Astrocyte (in vitro differentiated cells and primary cell): Measurements from ENCODE around the gene NAV2. TPM values are rescaled to one million over a fixed set of nuclear protein-coding genes. Genes with fewer than 3 reads are reported as not detected.
A peak's percentile ranks its signal among the peaks of the same experiment; 100 is the strongest.

ENCODE experiments used
- DNase-seq: peaks from one replicate; pipeline ENCODE4 v3.0.0-alpha.2; 2010; ENCODE audit warnings: low read depth
- FAIRE-seq: peaks from 2 replicates; lab custom pipeline; 2011; peaks lifted over from hg19 to GRCh38; lab: Jason Lieb, UNC
- H2AFZ ChIP-seq: 2 replicates; pipeline ENCODE4 v1.6.0; 2012; ENCODE audit warnings: low read depth, low read length, inconsistent platforms
- H3K27ac ChIP-seq: 2 replicates; pipeline ENCODE4 v1.5.1; 2011; ENCODE audit warnings: low read depth, low read length, inconsistent platforms
- H3K27me3 ChIP-seq: 2 replicates; pipeline ENCODE4 v1.6.0; 2011; ENCODE audit warnings: low read length, inconsistent platforms; ENCODE audit not compliant: insufficient read depth
- H3K36me3 ChIP-seq: 2 replicates; pipeline ENCODE4 v1.5.1; 2011; ENCODE audit warnings: low read length, inconsistent platforms; ENCODE audit not compliant: insufficient read depth
- H3K4me1 ChIP-seq: 2 replicates; pipeline ENCODE4 v1.5.1; 2011; ENCODE audit warnings: low read length, inconsistent platforms; ENCODE audit not compliant: insufficient read depth
- H3K4me2 ChIP-seq: 2 replicates; pipeline ENCODE4 v1.6.0; 2012; ENCODE audit warnings: low read length, inconsistent platforms
- H3K4me3 ChIP-seq: 2 replicates; pipeline ENCODE4 v1.5.1; 2011; ENCODE audit warnings: low read depth, mild to moderate bottlenecking, low read length, inconsistent platforms; ENCODE audit not compliant: insufficient read depth
- H3K79me2 ChIP-seq: 2 replicates; pipeline ENCODE4 v1.6.0; 2012; ENCODE audit warnings: mild to moderate bottlenecking, low read length, inconsistent platforms; ENCODE audit not compliant: insufficient read depth
- H3K9ac ChIP-seq: 2 replicates; pipeline ENCODE4 v1.6.0; 2012; ENCODE audit warnings: mild to moderate bottlenecking, low read length, inconsistent platforms
- H3K9me3 ChIP-seq: 2 replicates; pipeline ENCODE4 v1.5.1; 2012; ENCODE audit warnings: low read depth, mild to moderate bottlenecking, low read length, inconsistent platforms; ENCODE audit not compliant: insufficient read depth
- H4K20me1 ChIP-seq: 2 replicates; pipeline ENCODE4 v1.6.0; 2012; ENCODE audit warnings: low read length, inconsistent platforms; ENCODE audit not compliant: insufficient read depth
- H3K27ac Mint-ChIP-seq: one replicate; pipeline ENCODE4 v1.8.0; 2021; ENCODE audit warnings: mild to moderate bottlenecking, mixed read lengths; ENCODE audit not compliant: unreplicated experiment
- H3K27me3 Mint-ChIP-seq: one replicate; pipeline ENCODE4 v1.8.0; 2021; ENCODE audit warnings: low read depth, mixed read lengths; ENCODE audit not compliant: unreplicated experiment
- H3K36me3 Mint-ChIP-seq: one replicate; pipeline ENCODE4 v1.8.0; 2021; ENCODE audit warnings: low read depth, mixed read lengths; ENCODE audit not compliant: unreplicated experiment
- H3K4me1 Mint-ChIP-seq: one replicate; pipeline ENCODE4 v1.8.0; 2021; ENCODE audit warnings: low read depth, mixed read lengths; ENCODE audit not compliant: unreplicated experiment
- H3K4me3 Mint-ChIP-seq: one replicate; pipeline ENCODE4 v1.8.0; 2021; ENCODE audit warnings: mild to moderate bottlenecking, moderate library complexity, mixed read lengths; ENCODE audit not compliant: unreplicated experiment
- H3K9me3 Mint-ChIP-seq: one replicate; pipeline ENCODE4 v1.8.0; 2021; ENCODE audit warnings: mild to moderate bottlenecking, mixed read lengths; ENCODE audit not compliant: unreplicated experiment
- EZH2 ChIP-seq: IDR thresholded peaks from 2 replicates; pipeline ENCODE4 v1.6.1; 2012; ENCODE audit warnings: mild to moderate bottlenecking, low read length, inconsistent platforms; ENCODE audit not compliant: insufficient read depth
- total RNA-seq: library from RNA; stranded (reverse); gene quantifications from 2 replicates; pipeline ENCODE4 v1.2.1, GENCODE V29; 2021
- TF ChIP-seq, protein P1 (sequence below): IDR thresholded peaks from 2 replicates; pipeline ENCODE4 v1.5.1; 2011; ENCODE audit warnings: low read depth, mild to moderate bottlenecking, inconsistent platforms, low read length, moderate library complexity; ENCODE audit not compliant: insufficient read depth

Gene NAV2
- total RNA-seq, 1 donor from 2014 or later: 20.6 TPM

DNA sequence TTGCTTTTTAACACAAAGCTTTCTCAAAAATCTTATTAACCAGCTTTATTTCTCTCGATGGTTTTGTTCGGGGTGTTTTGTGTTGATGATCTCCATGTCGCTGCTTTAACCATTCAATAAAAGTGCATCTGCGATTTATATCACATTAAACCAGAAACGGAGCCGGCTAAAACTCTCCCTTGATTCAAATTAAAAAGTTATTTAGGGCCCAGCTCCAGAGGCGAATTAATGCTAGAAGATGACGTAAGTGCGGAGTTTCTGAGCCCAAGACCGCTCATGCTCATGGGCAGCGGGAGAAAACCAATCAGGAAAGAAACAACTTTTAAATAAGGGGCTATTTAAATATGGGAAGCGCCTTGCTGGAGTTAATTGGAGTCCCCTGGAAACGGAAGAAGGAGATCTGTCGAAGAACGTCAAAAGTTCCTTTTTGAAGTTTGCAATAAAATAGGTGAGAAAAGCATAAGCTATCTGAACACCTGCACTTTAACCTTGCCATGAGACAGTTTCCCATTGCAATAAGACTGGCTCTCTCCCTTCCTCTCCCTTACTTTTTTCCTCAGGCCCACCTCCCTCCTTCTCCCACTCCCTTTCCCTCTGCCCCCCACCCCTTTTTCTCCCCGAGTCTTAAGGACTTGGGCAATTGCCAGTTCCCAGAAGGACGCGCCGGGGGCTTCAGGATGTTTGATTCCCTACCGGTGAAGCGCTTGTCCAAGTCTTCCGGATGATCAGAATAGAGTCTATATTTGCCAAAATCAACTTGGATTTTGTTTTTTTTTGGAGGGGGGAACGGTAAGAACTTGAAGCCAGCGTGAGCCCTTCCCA is 449.5 kb downstream of the NAV2 start:
- H3K27ac Mint-ChIP-seq: peak overlapping the region; percentile 72
- Histone ChIP-seq H3K27me3 (peaks cover 91% of the 10 kb centered on the region), H3K9me3 (peaks cover 9% of the 10 kb centered on the region), H4K20me1 (peaks cover 13% of the 10 kb centered on the region), H3K4me2 (no peak overlapping the region), H3K79me2 (no peaks in the 10 kb centered on the region), H3K4me1 (peaks cover 4% of the 10 kb centered on the region), H3K36me3 (no peaks in the 10 kb centered on the region), H2AFZ (no peak overlapping the region), H3K4me3 (no peak overlapping the region), H3K9ac (no peak overlapping the region), H3K27ac (no peak overlapping the region)
- FAIRE-seq (no peak), DNase-seq (no peak)
- peaks cover 38% of the 10 kb centered on the region for H3K9me3 Mint-ChIP-seq
- TF ChIP-seq EZH2: no peak
- TF ChIP-seq, protein P1, sequence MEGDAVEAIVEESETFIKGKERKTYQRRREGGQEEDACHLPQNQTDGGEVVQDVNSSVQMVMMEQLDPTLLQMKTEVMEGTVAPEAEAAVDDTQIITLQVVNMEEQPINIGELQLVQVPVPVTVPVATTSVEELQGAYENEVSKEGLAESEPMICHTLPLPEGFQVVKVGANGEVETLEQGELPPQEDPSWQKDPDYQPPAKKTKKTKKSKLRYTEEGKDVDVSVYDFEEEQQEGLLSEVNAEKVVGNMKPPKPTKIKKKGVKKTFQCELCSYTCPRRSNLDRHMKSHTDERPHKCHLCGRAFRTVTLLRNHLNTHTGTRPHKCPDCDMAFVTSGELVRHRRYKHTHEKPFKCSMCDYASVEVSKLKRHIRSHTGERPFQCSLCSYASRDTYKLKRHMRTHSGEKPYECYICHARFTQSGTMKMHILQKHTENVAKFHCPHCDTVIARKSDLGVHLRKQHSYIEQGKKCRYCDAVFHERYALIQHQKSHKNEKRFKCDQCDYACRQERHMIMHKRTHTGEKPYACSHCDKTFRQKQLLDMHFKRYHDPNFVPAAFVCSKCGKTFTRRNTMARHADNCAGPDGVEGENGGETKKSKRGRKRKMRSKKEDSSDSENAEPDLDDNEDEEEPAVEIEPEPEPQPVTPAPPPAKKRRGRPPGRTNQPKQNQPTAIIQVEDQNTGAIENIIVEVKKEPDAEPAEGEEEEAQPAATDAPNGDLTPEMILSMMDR: no peak
- H3K36me3 Mint-ChIP-seq: peaks cover 7% of the 10 kb centered on the region
- H3K27me3 Mint-ChIP-seq: peaks cover 89% of the 10 kb centered on the region
- H3K4me3 Mint-ChIP-seq: peak overlapping the region; percentile 50
- H3K4me1 Mint-ChIP-seq: peaks cover 2% of the 10 kb centered on the region

DNA sequence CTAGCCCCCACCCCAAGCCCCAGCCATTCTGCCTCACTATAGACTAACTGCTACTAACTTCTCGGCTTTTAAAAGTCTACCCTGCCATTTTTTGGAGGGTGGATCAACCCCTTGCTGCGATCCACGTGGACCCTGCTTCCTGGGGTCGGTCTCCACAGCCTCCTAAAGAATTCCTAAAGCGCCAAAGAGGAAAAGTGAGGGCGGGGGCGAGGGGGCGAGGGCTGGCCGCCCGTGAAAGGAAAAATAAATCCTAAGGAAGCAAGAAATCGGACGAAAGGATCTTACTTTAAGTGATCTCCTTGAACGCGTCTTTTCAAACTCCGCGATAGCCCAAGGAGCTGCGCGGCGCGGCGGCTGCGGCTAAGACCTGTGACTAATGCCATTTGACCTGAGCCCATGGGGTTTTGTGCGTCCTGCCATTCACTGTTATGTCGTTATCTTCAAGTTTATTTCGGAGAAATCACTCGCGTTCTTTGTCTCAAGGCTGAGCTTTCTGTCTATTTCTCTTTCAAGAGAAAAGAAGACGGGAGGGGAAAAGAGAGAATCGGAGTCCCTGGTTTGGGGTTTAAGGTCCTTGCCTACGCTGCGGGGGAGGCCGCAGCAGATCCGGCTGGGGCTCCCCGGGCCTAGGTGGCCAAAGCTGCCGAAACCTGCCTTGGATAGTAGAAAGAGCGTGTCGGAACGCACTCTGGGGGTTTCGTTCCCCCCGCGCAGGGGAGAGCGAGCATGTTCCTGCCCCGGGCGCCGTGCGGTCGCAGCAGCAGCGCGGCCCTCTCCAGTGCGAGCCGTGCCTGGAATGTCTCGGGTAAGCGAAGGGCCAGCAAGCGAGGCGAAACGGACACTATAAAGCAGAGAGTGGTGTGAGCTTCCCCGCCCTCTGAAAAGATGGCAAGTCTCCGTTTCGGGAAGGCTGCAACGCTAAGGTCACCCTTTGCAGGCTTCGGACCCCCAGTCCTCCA is 450.5 kb downstream of the NAV2 start:
- Histone ChIP-seq H3K9me3 (peaks cover 9% of the 10 kb centered on the region), H2AFZ (peak overlapping the region; percentile 69), H3K4me3 (peak overlapping the region; percentile 1), H4K20me1 (peaks cover 9% of the 10 kb centered on the region), H3K36me3 (no peaks in the 10 kb centered on the region), H3K27ac (no peak overlapping the region), H3K79me2 (no peaks in the 10 kb centered on the region), H3K9ac (no peak overlapping the region), H3K4me2 (peak overlapping the region; percentile 82), H3K27me3 (peaks cover 84% of the 10 kb centered on the region), H3K4me1 (peaks cover 4% of the 10 kb centered on the region)
- FAIRE-seq (no peak), DNase-seq (peak; percentile 15)
- Mint-ChIP-seq H3K4me1 (peaks cover 2% of the 10 kb centered on the region), H3K27me3 (peaks cover 90% of the 10 kb centered on the region), H3K36me3 (peaks cover 7% of the 10 kb centered on the region), H3K9me3 (peaks cover 31% of the 10 kb centered on the region), H3K27ac (peak overlapping the region; percentile 49), H3K4me3 (peak overlapping the region; percentile 83)
- TF ChIP-seq EZH2: peak; percentile 95
- TF ChIP-seq, protein P1: no peak
